Measurements from ENCODE around the gene MED27. TPM values are rescaled to one million over a fixed set of nuclear protein-coding genes. Genes with fewer than 3 reads are reported as not detected.

MED27 gene
- total and polyA plus RNA-seq, 10 of the 15 experiments (the other 5 are each of a cell fraction or from before 2014, with no cell fraction given): 20.3 to 50.3 (median 35.5) TPM

- no peak for TF ChIP-seq CEBPZ (IDR thresholded peaks at IDR 0.05; ENCODE audit: low read depth, low read length)
- TF ChIP-seq RELA (IDR thresholded peaks at IDR 0.05; ENCODE audit: borderline replicate concordance, partially characterized antibody): no peak
- no peak for TF ChIP-seq SIX5 (IDR thresholded peaks at IDR 0.05; ENCODE audit: low read depth, low read length, severe bottlenecking)
- no peak for TF ChIP-seq ZZZ3 (IDR thresholded peaks at IDR 0.05; ENCODE audit: control insufficient read depth, insufficient read length, low read depth)
These were observed 75.3 kb downstream of the MED27 start (continued) for GRCh38 chr9:132004323-132004722.

GRCh38 chr9:132003896-132004295, 75.8 kb downstream of the MED27 start:
- ATAC-seq: peak; percentile 26
- no peaks in the 10 kb centered on the region for H3K27me3 ChIP-seq (replicated peaks in 1 of 2; ENCODE audit: control insufficient read depth in 2 of 2, insufficient read depth in 2 of 2, low read length in 1 of 2)
- H2AFZ ChIP-seq (ENCODE audit: control insufficient read depth, low read depth, low read length): no peak overlapping the region
- RAD21 ChIA-PET (ENCODE audit: unreplicated experiment): interaction anchor here (1.5 kb wide), 1 partner anchor 17 kb away, joined by 3 read pairs; no protein-coding TSS in a partner anchor
- peak; percentile 65 for FAIRE-seq
- peaks cover 13% of the 10 kb centered on the region; the same call in 1 of the 2 replicates for H4K20me1 ChIP-seq (ENCODE audit: control insufficient read depth, insufficient read depth)
- H3K9ac ChIP-seq (ENCODE audit: control insufficient read depth, insufficient read depth, low read length): no peak overlapping the region
- H3K36me3 ChIP-seq (ENCODE audit: control insufficient read depth in 2 of 2, insufficient read depth in 2 of 2, low read length in 1 of 2): no peaks in the 10 kb centered on the region; a peak in 1 of 4 replicates
- SMC1A ChIA-PET (ENCODE audit: uncharacterized antibody, unreplicated experiment): interaction anchor here (1.0 kb wide), 1 partner anchor 111 kb away, joined by 3 read pairs; no protein-coding TSS in a partner anchor
- no peak overlapping the region for H3K4me3 ChIP-seq
- DNase-seq (ENCODE audit: low read depth, low spot score): peak; percentile 8
- H3K79me2 ChIP-seq (ENCODE audit: control insufficient read depth, insufficient read depth, low read length): no peaks in the 10 kb centered on the region
- peak overlapping the region; percentile 17; the same call in 1 of the 2 replicates for H3K4me2 ChIP-seq (ENCODE audit: control insufficient read depth, insufficient read depth)
- POLR2A ChIA-PET: interaction anchor here (0.6 kb wide), 1 partner anchor 24 kb away, joined by 3 read pairs; no protein-coding TSS in a partner anchor
- H3K27ac ChIP-seq (ENCODE audit: control insufficient read depth, insufficient read depth): no peak overlapping the region
- in situ Hi-C loops (cut with MboI) (no loop called here), intact Hi-C loops (cut with micrococcal nuclease; ENCODE audit: unreplicated experiment) (no loop called here)
- BruUV-seq (replicated peaks): no TSS peak
- H3K9me3 ChIP-seq (replicated peaks; ENCODE audit: control insufficient read depth, insufficient read depth, low read length): peaks cover 3% of the 10 kb centered on the region; the same call in 1 of the 3 replicates
- 48% methylated on average over 9 of the region's 9 CpGs for WGBS (ENCODE audit: insufficient coverage, insufficient replicate concordance, low lambda C conversion rate, missing lambda C conversion rate)
- CTCF ChIA-PET: no interaction called here
- peaks cover 44% of the 10 kb centered on the region for H3K4me1 ChIP-seq (ENCODE audit: control insufficient read depth, insufficient read depth, low read length)
- TF ChIP-seq SPI1 (IDR thresholded peaks at IDR 0.05; ENCODE audit: borderline replicate concordance, insufficient read depth, low read depth, low read length): peak; percentile 38; the same call in 1 of the 2 replicates
- TF ChIP-seq EED (IDR thresholded peaks at IDR 0.05; ENCODE audit: low read depth): no peak
- peak; percentile 46 for TF ChIP-seq RUNX3 (IDR thresholded peaks at IDR 0.05; ENCODE audit: low read length)
- no peak for TF ChIP-seq BMI1 (IDR thresholded peaks at IDR 0.05; ENCODE audit: borderline replicate concordance)
- no peak for TF ChIP-seq NFYB (IDR thresholded peaks at IDR 0.05; ENCODE audit: insufficient read depth, low read depth, low read length)
- no peak for TF ChIP-seq RAD21 (IDR thresholded peaks at IDR 0.05; ENCODE audit: insufficient read depth, low read depth, low read length)
- TF ChIP-seq PML (IDR thresholded peaks at IDR 0.05; ENCODE audit: low read length): no peak
- TF ChIP-seq IKZF2 (IDR thresholded peaks at IDR 0.05): peak in 1 of 2 experiments; percentile 25; a peak in 1 of 4 replicates
- TF ChIP-seq RELB (IDR thresholded peaks at IDR 0.05; ENCODE audit: low read depth): no peak
- TF ChIP-seq SMAD5 (IDR thresholded peaks at IDR 0.05; ENCODE audit: low read depth): no peak
- TF ChIP-seq RFX5 (IDR thresholded peaks at IDR 0.05; ENCODE audit: low read depth, low read length): no peak
- TF ChIP-seq JUNB (IDR thresholded peaks at IDR 0.05): no peak
- no peak for TF ChIP-seq KLF5 (IDR thresholded peaks at IDR 0.05; ENCODE audit: partially characterized antibody)
- TF ChIP-seq WRNIP1 (IDR thresholded peaks at IDR 0.05; ENCODE audit: borderline replicate concordance, low read depth, low read length): no peak
- TF ChIP-seq RCOR1 (conservative IDR thresholded peaks at IDR 0.05; ENCODE audit: low read depth, low read length): no peak
- TF ChIP-seq ATF3 (IDR thresholded peaks at IDR 0.05; ENCODE audit: borderline replicate concordance, extremely low read depth, low read depth, low read length): no peak
